K562 (cell line): ENCODE data around the gene BSPRY. TPM values are rescaled to one million over a fixed set of nuclear protein-coding genes. Genes with fewer than 3 reads are reported as not detected.

ENCODE experiments used
- ATF7 ChIP-seq: fragments of 450-650 bp; IDR thresholded peaks from 2 replicates; pipeline ENCODE4 v1.7.1; 2014; ENCODE audit warnings: mild to moderate bottlenecking, moderate library complexity
- ESRRA ChIP-seq: fragments of 450-650 bp; IDR thresholded peaks from 2 replicates; pipeline ENCODE4 v1.6.1; 2014; ENCODE audit warnings: low read depth, mild to moderate bottlenecking, moderate library complexity, borderline replicate concordance
- GTF2E2 ChIP-seq: fragments of 200-800 bp; sonication (Bioruptor generic); IDR thresholded peaks from 2 replicates; pipeline ENCODE4 v1.6.1; 2016; ENCODE audit warnings: missing genetic modification characterization, missing compliant biosample characterization
- HDAC6 ChIP-seq: IDR thresholded peaks from 2 replicates; pipeline ENCODE4 v1.6.1; 2012; ENCODE audit warnings: low read depth, mild to moderate bottlenecking, control low read depth, inconsistent platforms, low read length, moderate library complexity
- KDM1A ChIP-seq, 2 experiments: fragments of 450-650 bp; IDR thresholded peaks; 2 replicates each; pipeline ENCODE4 v1.6.1; 2016; ENCODE audit warnings: mild to moderate bottlenecking in 2 of 2
- NCOR1 ChIP-seq: fragments of 450-650 bp; IDR thresholded peaks from 2 replicates; pipeline ENCODE4 v1.6.1; 2016; ENCODE audit warnings: mild to moderate bottlenecking, moderate library complexity
- NR2C1 ChIP-seq, 2 experiments: fragments of 450-650 bp; IDR thresholded peaks; 2 replicates each; pipeline ENCODE4 v1.6.1; 2017; ENCODE audit warnings: mild to moderate bottlenecking in 2 of 2, antibody characterized with exemption in 1 of 2, inconsistent platforms in 1 of 2, missing compliant biosample characterization in 1 of 2, missing genetic modification characterization in 1 of 2
- PCBP1 ChIP-seq: fragments of 200-400 bp; formaldehyde crosslinking; IDR thresholded peaks from 2 replicates; pipeline ENCODE4 v1.6.1; 2018; ENCODE audit warnings: mild to moderate bottlenecking, low read depth, low read length; ENCODE audit not compliant: poor library complexity, severe bottlenecking
- SIN3B ChIP-seq: fragments of 450-650 bp; IDR thresholded peaks from 2 replicates; pipeline ENCODE4 v1.6.1; 2017; ENCODE audit warnings: low read depth, mild to moderate bottlenecking, moderate library complexity
- SMARCA5 ChIP-seq: fragments of 450-650 bp; IDR thresholded peaks from 2 replicates; pipeline ENCODE4 v1.6.1; 2016
- SPI1 ChIP-seq: IDR thresholded peaks from 2 replicates; pipeline ENCODE4 v1.6.1; 2011; ENCODE audit warnings: low read depth, low read length, control low read depth, borderline replicate concordance
- STAG1 ChIP-seq: sonication (generic); formaldehyde crosslinking; IDR thresholded peaks from 2 replicates; pipeline ENCODE4 v1.5.0; 2020; ENCODE audit warnings: missing genetic modification reagents, borderline replicate concordance
- TCF3 ChIP-seq: sonication (generic); formaldehyde crosslinking; IDR thresholded peaks from 2 replicates; pipeline ENCODE4 v1.4.0; 2020; ENCODE audit warnings: mild to moderate bottlenecking, missing genetic modification reagents
- TCF7 ChIP-seq: sonication (generic); IDR thresholded peaks from 2 replicates; pipeline ENCODE4 v1.6.1; 2016; ENCODE audit warnings: antibody characterized with exemption, borderline replicate concordance
- ZNF263 ChIP-seq: sonication (generic); formaldehyde crosslinking; IDR thresholded peaks from 2 replicates; pipeline ENCODE4 v1.8.0; 2022; ENCODE audit warnings: mild to moderate bottlenecking, missing genetic modification reagents, borderline replicate concordance
- ZNF584 ChIP-seq: fragments of 200-800 bp; sonication (Bioruptor generic); IDR thresholded peaks from 2 replicates; pipeline ENCODE4 v1.6.1; 2016; ENCODE audit warnings: low read depth, mild to moderate bottlenecking, missing genetic modification characterization, missing compliant biosample characterization
- ZNF589 ChIP-seq: fragments of 200-800 bp; sonication (Bioruptor generic); IDR thresholded peaks from 2 replicates; pipeline ENCODE4 v1.6.1; 2016; ENCODE audit warnings: low read depth, missing genetic modification characterization, missing compliant biosample characterization
- ZZZ3 ChIP-seq: fragments of 450-650 bp; IDR thresholded peaks from 2 replicates; pipeline ENCODE4 v1.6.1; 2016; ENCODE audit warnings: antibody characterized with exemption, mild to moderate bottlenecking, moderate library complexity
- polyA plus RNA-seq, 8 experiments: library from polyadenylated mRNA; depleted of rRNA in 4 of 8; stranded (reverse) in 5 of 8; unstranded in 3 of 8; fragments of >200 nt; fragmentation: Nextera tagmentation in 2 of 8; fragmentation: Illumina TruSeq in 1 of 8; extraction: Ambion mirVana in 2 of 8; extraction: Trizol in 1 of 8; gene quantifications; 2 replicates each; pipeline versions ENCODE4 v1.2.1 to v1.2.3, GENCODE V29; 2011 to 2014; ENCODE audit warnings: inconsistent platforms in 1 of 8, missing spikeins in 1 of 8
- total RNA-seq, 7 experiments: library from RNA; depleted of rRNA in 6 of 7; stranded (reverse); fragments of >200 nt in 6 of 7; fragmentation: Illumina TruSeq in 2 of 7; extraction: Trizol in 2 of 7; gene quantifications; 2 replicates each; pipeline versions ENCODE4 v1.2.1 to v1.2.3, GENCODE V29; 2011 to 2021; ENCODE audit warnings: low replicate concordance in 1 of 7
- TF ChIP-seq, protein P1 (sequence below): fragments of 250-450 bp; sonication (Bioruptor Pico); IDR thresholded peaks from 2 replicates; pipeline ENCODE4 v1.5.0; 2021
- TF ChIP-seq, protein P2 (sequence below), 2 experiments: IDR thresholded peaks; 2 replicates each; pipeline ENCODE4 v1.6.1; 2011; ENCODE audit warnings: borderline replicate concordance in 1 of 2, control low read depth in 1 of 2, low read depth in 1 of 2, low read length in 1 of 2, mild to moderate bottlenecking in 1 of 2, mixed read lengths in 1 of 2, moderate library complexity in 1 of 2; ENCODE audit not compliant: insufficient read depth in 1 of 2, insufficient read length in 1 of 2, poor library complexity in 1 of 2, severe bottlenecking in 1 of 2; ENCODE audit errors: extremely low read depth in 1 of 2
- TF ChIP-seq, protein P3 (sequence below): fragments of 450-650 bp; formaldehyde crosslinking; IDR thresholded peaks from 2 replicates; pipeline ENCODE4 v1.4.0; 2022; ENCODE audit warnings: mild to moderate bottlenecking, moderate library complexity
- TF ChIP-seq, protein P4 (sequence below): fragments of 250-450 bp; sonication (Bioruptor Pico); IDR thresholded peaks from 2 replicates; pipeline ENCODE4 v1.5.0; 2022; ENCODE audit warnings: mild to moderate bottlenecking

Gene BSPRY
- total and polyA plus RNA-seq, 9 of the 15 experiments (the other 6 are each of a cell fraction or from before 2014, with no cell fraction given): 0.07 to 0.67 (median 0.18) TPM

DNA sequence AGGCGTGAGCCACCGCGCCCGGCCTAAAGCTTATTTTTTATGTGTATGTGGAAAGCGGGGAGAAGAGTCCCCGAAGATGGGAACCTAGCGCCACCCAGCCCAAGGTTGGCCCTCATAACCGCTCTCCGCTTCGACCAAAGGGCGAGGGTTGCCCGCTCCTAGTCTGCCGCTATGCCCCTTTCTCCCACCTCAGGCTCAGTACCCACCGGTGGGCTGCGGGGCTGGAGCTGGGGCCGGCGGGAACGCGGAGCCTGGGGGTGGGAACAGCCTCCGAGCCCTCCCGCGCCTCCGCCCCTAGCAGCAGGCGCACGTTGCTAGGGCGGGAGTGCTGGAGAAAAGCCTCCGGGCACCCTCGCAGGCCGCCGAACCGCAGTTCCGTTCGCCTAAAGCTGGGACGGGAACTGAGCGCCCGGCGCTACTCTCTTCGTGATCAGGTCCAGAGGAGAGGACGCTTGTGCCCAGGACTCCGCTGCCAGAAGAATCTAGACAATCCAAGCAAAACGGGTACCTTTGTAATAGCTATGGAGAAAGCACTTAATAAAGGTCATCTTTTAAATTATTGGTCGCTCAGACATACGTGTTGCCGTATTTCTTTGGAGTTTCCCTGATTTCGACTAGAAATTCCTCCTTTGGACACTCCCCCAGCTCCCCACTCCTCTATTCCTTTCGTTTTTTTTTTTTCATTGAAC is 9.2 kb upstream of the BSPRY start, which contains the start of gene WDR31 (continued):
- TF ChIP-seq ZNF263 (CRISPR knock-in tag) (0 out of 2 replicates have a peak, but pooled peaks have one; percentile 25), ZNF584 (CRISPR knock-in tag) (no peak), GTF2E2 (tag) (peak; percentile 82), SMARCA5 (no peak), ZZZ3 (no peak), TCF7 (no peak), NCOR1 (no peak), ESRRA (peak; percentile 70; the same call in 1 of the 2 replicates), NR2C1 (IDR thresholded peaks at IDR 0.05) (no peak), NR2C1 (tag; IDR thresholded peaks at IDR 0.05) (0 out of 2 replicates have a peak, but pooled peaks have one; percentile 42), ZNF589 (CRISPR knock-in tag) (peak; percentile 51; the same call in 1 of the 2 replicates), SIN3B (peak; percentile 86; the same call in 1 of the 2 replicates), TCF3 (CRISPR knock-in tag) (no peak), STAG1 (CRISPR knock-in tag) (no peak), SPI1 (0 out of 2 replicates have a peak, but pooled peaks have one; percentile 42), ATF7 (peak; percentile 70), PCBP1 (no peak), KDM1A (IDR thresholded peaks at IDR 0.05) (no peak), HDAC6 (no peak)
- TF ChIP-seq, protein P1, sequence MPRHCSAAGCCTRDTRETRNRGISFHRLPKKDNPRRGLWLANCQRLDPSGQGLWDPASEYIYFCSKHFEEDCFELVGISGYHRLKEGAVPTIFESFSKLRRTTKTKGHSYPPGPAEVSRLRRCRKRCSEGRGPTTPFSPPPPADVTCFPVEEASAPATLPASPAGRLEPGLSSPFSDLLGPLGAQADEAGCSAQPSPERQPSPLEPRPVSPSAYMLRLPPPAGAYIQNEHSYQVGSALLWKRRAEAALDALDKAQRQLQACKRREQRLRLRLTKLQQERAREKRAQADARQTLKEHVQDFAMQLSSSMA (CRISPR knock-in tag): no peak
- TF ChIP-seq, protein P2, sequence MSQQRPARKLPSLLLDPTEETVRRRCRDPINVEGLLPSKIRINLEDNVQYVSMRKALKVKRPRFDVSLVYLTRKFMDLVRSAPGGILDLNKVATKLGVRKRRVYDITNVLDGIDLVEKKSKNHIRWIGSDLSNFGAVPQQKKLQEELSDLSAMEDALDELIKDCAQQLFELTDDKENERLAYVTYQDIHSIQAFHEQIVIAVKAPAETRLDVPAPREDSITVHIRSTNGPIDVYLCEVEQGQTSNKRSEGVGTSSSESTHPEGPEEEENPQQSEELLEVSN (IDR thresholded peaks at IDR 0.05; ENCODE audit: borderline replicate concordance in 1 of 2, extremely low read depth in 1 of 2, insufficient read depth in 1 of 2, insufficient read length in 1 of 2, low read depth in 1 of 2, low read length in 1 of 2, poor library complexity in 1 of 2, severe bottlenecking in 1 of 2): peak; percentile 64 to 75
- TF ChIP-seq, protein P3, sequence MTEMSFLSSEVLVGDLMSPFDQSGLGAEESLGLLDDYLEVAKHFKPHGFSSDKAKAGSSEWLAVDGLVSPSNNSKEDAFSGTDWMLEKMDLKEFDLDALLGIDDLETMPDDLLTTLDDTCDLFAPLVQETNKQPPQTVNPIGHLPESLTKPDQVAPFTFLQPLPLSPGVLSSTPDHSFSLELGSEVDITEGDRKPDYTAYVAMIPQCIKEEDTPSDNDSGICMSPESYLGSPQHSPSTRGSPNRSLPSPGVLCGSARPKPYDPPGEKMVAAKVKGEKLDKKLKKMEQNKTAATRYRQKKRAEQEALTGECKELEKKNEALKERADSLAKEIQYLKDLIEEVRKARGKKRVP (CRISPR knock-in tag): no peak
- TF ChIP-seq, protein P4, sequence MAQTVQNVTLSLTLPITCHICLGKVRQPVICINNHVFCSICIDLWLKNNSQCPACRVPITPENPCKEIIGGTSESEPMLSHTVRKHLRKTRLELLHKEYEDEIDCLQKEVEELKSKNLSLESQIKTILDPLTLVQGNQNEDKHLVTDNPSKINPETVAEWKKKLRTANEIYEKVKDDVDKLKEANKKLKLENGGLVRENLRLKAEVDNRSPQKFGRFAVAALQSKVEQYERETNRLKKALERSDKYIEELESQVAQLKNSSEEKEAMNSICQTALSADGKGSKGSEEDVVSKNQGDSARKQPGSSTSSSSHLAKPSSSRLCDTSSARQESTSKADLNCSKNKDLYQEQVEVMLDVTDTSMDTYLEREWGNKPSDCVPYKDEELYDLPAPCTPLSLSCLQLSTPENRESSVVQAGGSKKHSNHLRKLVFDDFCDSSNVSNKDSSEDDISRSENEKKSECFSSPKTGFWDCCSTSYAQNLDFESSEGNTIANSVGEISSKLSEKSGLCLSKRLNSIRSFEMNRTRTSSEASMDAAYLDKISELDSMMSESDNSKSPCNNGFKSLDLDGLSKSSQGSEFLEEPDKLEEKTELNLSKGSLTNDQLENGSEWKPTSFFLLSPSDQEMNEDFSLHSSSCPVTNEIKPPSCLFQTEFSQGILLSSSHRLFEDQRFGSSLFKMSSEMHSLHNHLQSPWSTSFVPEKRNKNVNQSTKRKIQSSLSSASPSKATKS: no peak
